NCI-H226 (cell line): ENCODE data around the gene TAOK1.
A peak's percentile ranks its signal among the peaks of the same experiment; 100 is the strongest.
"Not testable (repeated sequence)": the region's sequence is repeated elsewhere in the genome, so short reads cannot be mapped to it uniquely, and the experiment has no call there.

ENCODE experiments used
- DNase-seq: peaks from one replicate; pipeline ENCODE4 v3.0.0-alpha.2; 2015

Gene TAOK1

GRCh38 chr17:29449865-29450671 is 59.9 kb downstream of the TAOK1 start:
- no peak for DNase-seq

- no peak for DNase-seq
Measured at GRCh38 chr17:29451121-29451742, 61.1 kb downstream of the TAOK1 start.

- no peak for DNase-seq
Measured at GRCh38 chr17:29458066-29458465, 67.9 kb downstream of the TAOK1 start.

- no peak for DNase-seq
Measured at GRCh38 chr17:29461483-29462206, 71.5 kb downstream of the TAOK1 start.

- no peak for DNase-seq
Measured at GRCh38 chr17:29469276-29469675, 79.1 kb downstream of the TAOK1 start.

- not testable (repeated sequence) for DNase-seq
Measured at GRCh38 chr17:29473437-29473836, 83.3 kb downstream of the TAOK1 start.

- DNase-seq: no peak
Measured at GRCh38 chr17:29474297-29474696, 84.1 kb downstream of the TAOK1 start.

- DNase-seq: no peak
Measured at GRCh38 chr17:29475891-29476290, 85.7 kb downstream of the TAOK1 start.

GRCh38 chr17:29480249-29480928 is 90.2 kb downstream of the TAOK1 start:
- DNase-seq: not testable (repeated sequence)

GRCh38 chr17:29483503-29483902 is 93.3 kb downstream of the TAOK1 start:
- DNase-seq: no peak

GRCh38 chr17:29495011-29495410 is 104.8 kb downstream of the TAOK1 start:
- peak; percentile 45 for DNase-seq

- DNase-seq: no peak
Measured at GRCh38 chr17:29504711-29505110, 114.5 kb downstream of the TAOK1 start.

- no peak for DNase-seq
Measured at GRCh38 chr17:29505836-29506235, 115.7 kb downstream of the TAOK1 start.

- DNase-seq: no peak
Measured at GRCh38 chr17:29510953-29511352, 120.8 kb downstream of the TAOK1 start.

- DNase-seq: no peak
Measured at GRCh38 chr17:29514792-29515191, 124.6 kb downstream of the TAOK1 start.

- no peak for DNase-seq
Measured at GRCh38 chr17:29518359-29518758, 128.2 kb downstream of the TAOK1 start.

GRCh38 chr17:29524692-29525091 is 134.5 kb downstream of the TAOK1 start:
- no peak for DNase-seq

GRCh38 chr17:29526322-29526721 is 136.2 kb downstream of the TAOK1 start:
- no peak for DNase-seq

GRCh38 chr17:29533976-29534375 is 143.8 kb downstream of the TAOK1 start:
- no peak for DNase-seq

GRCh38 chr17:29544066-29544465 is 153.9 kb downstream of the TAOK1 start:
- DNase-seq: no peak

GRCh38 chr17:29546085-29546484 is 155.9 kb downstream of the TAOK1 start:
- peak; percentile 8 for DNase-seq

- DNase-seq: no peak
Measured at GRCh38 chr17:29546830-29547229, 156.7 kb downstream of the TAOK1 start.
